ENCODE results near the gene MYLK2. TPM values are rescaled to one million over a fixed set of nuclear protein-coding genes. Genes with fewer than 3 reads are reported as not detected.

The MYLK2 gene
- under 1 TPM in 1 of 4 donors, not detected in 3; 0.10 TPM for total RNA-seq

DNA sequence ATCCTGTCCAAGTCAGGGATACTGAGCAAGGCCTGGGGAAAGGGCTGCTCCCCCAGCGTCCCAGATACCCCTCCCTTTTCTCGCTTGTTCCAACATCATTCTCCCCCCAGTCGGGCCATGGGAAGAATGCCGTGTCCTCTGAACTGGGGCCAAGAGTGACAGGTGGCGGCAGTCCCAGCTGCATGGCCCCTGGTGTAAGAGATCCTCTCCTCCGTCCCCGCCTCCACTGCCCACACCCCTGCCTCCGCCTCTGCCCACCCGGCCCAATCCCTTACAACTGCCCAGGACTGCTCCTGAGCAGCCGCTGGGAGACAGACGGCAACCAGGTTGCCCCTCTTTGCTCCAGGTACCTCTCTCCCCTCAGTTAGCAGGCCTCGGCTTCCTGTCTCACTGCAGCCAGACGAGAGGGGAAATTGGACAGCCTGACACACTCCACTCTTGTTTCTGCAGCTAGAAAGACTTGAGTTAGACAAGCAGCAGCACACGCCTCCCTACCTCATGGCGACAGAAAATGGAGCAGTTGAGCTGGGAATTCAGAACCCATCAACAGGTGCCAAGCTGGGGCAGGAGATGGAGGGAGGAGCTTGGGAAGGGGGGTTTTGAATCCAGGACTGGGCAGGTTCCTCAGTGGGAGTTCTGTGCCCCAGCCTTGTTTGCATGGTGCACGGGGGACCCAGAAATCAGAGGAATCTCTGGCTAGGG, at the start of gene MYLK2:
Gene MYLK2 (plus strand): TSS at position 274 of the 702 bp plus-strand sequence. CDS start 225 bp downstream, at position 499.
- no peak within 1 kb of the TSS for H3K4me3 ChIP-seq (ENCODE audit: low read depth, poor library complexity, severe bottlenecking)
- WGBS, 2 donors: 68 to 76% methylated on average over 16 of the region's 16 CpGs
- DNase-seq (ENCODE audit: low spot score in 2 of 2): no peak
- TF ChIP-seq, protein P1, sequence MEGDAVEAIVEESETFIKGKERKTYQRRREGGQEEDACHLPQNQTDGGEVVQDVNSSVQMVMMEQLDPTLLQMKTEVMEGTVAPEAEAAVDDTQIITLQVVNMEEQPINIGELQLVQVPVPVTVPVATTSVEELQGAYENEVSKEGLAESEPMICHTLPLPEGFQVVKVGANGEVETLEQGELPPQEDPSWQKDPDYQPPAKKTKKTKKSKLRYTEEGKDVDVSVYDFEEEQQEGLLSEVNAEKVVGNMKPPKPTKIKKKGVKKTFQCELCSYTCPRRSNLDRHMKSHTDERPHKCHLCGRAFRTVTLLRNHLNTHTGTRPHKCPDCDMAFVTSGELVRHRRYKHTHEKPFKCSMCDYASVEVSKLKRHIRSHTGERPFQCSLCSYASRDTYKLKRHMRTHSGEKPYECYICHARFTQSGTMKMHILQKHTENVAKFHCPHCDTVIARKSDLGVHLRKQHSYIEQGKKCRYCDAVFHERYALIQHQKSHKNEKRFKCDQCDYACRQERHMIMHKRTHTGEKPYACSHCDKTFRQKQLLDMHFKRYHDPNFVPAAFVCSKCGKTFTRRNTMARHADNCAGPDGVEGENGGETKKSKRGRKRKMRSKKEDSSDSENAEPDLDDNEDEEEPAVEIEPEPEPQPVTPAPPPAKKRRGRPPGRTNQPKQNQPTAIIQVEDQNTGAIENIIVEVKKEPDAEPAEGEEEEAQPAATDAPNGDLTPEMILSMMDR (IDR thresholded peaks at IDR 0.05): no peak
- TF ChIP-seq POLR2A (IDR thresholded peaks at IDR 0.05): no peak
- intact Hi-C loops (cut with DNase I; ENCODE audit: low total_unique reads): no loop called here

DNA sequence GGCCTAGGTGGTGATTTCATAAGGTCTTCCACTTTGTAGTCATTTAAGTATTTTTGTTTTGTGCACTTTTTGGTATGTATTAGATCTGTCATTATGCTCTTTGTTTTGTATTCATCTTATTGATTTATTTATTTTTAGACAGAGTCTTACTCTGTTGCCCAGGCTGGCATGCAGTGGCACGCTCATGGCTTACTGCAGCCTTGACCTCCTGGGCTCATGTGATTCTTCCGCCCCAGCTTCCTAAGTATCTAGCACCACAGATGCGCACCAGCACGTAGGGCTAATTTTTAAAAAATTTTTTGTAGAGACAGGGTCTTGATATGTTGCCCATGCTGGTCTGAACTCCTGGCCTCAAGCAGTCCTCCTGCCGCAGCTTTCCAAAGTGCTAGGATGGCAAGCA, 49.5 kb upstream of the MYLK2 start:
- 86 to 90% methylated on average over 5 of the region's 5 CpGs for WGBS, 2 donors
- no peak for DNase-seq (ENCODE audit: low spot score in 2 of 2)
- TF ChIP-seq POLR2A (IDR thresholded peaks at IDR 0.05): no peak
- TF ChIP-seq, protein P1 (IDR thresholded peaks at IDR 0.05): no peak
- intact Hi-C loops (cut with DNase I; ENCODE audit: low total_unique reads): no loop called here
- no peak overlapping the region for H3K4me3 ChIP-seq (ENCODE audit: low read depth, poor library complexity, severe bottlenecking)

DNA sequence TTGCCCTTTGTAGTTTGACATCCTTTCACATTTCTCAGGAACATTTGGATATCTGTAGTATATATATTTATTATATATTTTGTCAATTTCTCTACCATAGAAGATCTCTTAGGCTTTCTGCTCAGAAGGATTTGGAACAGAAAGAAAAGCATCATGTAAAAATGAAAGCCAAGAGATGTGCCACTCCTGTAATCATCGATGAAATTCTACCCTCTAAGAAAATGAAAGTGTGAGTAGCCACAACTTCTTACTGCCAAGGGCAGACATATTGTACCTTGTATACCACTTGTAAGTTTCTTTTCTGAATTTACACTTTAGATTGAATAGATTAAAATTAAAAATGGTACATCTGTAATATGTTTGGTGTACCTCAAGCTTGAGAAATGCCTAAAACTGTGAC, 48.9 kb upstream of the MYLK2 start:
- no peak overlapping the region for H3K4me3 ChIP-seq (ENCODE audit: low read depth, poor library complexity, severe bottlenecking)
- TF ChIP-seq POLR2A (IDR thresholded peaks at IDR 0.05): no peak
- TF ChIP-seq, protein P1 (IDR thresholded peaks at IDR 0.05): no peak
- WGBS, 2 donors: 57 to 64% methylated on average over 1 of the region's 1 CpG
- no peak for DNase-seq (ENCODE audit: low spot score in 2 of 2)
- intact Hi-C loops (cut with DNase I; ENCODE audit: low total_unique reads): no loop called here

DNA sequence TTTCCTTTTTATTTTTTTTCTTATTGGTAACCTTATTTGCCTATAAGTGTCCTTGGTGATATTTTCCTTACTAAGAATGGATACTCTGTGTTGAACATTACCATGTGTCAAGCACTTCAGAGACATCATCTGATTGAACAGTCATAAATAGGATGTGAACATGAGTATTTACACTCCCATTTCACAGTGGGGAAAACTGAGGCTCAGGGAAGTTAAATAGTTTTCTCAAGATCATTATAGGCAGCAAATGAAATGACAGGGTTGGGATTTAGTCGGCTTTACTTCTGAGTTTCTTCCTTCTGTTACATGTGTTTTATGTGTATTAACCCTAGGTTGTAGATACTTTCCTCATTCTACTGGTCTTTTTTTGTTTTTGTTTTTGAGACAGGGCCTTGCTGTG, 44.7 kb upstream of the MYLK2 start:
- 97% methylated on average over 1 of the region's 1 CpG for WGBS, 2 donors
- no peak for TF ChIP-seq POLR2A (IDR thresholded peaks at IDR 0.05)
- TF ChIP-seq, protein P1 (IDR thresholded peaks at IDR 0.05): no peak
- no peak for DNase-seq (ENCODE audit: low spot score in 2 of 2)
- no peak overlapping the region for H3K4me3 ChIP-seq (ENCODE audit: low read depth, poor library complexity, severe bottlenecking)
- intact Hi-C loops (cut with DNase I; ENCODE audit: low total_unique reads): no loop called here

DNA sequence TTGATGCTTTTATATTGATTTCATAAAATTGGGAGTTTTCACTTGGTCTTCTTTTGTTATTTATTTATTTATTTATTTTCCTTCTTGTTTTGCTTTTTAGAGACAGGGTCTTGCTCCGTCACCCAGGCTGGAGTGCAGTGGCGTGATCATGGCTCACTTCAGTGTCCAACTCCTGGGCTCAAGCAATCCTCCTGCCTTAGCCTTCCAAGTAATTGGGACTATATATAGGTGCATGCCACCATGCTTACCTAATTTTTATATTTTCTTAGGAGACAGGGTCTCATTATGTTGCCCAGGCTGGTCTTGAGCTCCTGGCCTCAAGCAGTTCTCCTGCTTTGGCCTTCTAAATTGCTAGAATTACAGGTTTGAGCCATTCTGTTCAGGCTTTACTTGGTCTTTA, 38.3 kb upstream of the MYLK2 start:
- no peak overlapping the region for H3K4me3 ChIP-seq (ENCODE audit: low read depth, poor library complexity, severe bottlenecking)
- 95 to 98% methylated on average over 2 of the region's 2 CpGs for WGBS, 2 donors
- TF ChIP-seq, protein P1 (IDR thresholded peaks at IDR 0.05): no peak
- no peak for TF ChIP-seq POLR2A (IDR thresholded peaks at IDR 0.05)
- no peak for DNase-seq (ENCODE audit: low spot score in 2 of 2)
- intact Hi-C loops (cut with DNase I; ENCODE audit: low total_unique reads): no loop called here

DNA sequence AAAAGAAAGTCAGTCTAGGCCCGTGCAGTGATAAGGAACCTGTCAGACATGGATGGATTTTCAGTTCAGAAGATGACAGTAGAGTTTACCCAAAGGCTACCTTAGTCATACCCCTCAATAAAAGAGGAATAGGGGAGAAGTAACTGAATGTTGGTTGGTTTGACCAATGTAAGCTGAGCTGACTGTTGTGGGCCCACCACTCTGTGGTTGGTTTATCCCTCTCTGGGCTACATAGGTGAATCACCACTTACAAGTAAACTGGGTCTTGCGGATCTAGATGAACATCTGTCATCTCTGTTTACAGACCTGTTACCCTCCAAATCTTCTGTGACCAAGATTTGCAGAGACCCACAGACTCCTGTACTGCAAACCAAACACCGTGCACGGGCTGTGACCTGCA, 37.2 kb upstream of the MYLK2 start:
- no peak for DNase-seq (ENCODE audit: low spot score in 2 of 2)
- TF ChIP-seq POLR2A (IDR thresholded peaks at IDR 0.05): no peak
- TF ChIP-seq, protein P1 (IDR thresholded peaks at IDR 0.05): no peak
- H3K4me3 ChIP-seq (ENCODE audit: low read depth, poor library complexity, severe bottlenecking): no peak overlapping the region
- intact Hi-C loops (cut with DNase I; ENCODE audit: low total_unique reads): no loop called here
- WGBS, 2 donors: 95 to 99% methylated on average over 4 of the region's 4 CpGs

Data from lower leg skin (tissue), 4 donors.